ENCODE results near the gene ASCC2. TPM values are rescaled to one million over a fixed set of nuclear protein-coding genes. Genes with fewer than 3 reads are reported as not detected.

Gene ASCC2
- total and polyA plus RNA-seq, 2 of the 4 experiments (the other 2 are of a cell fraction) = 40.0 to 62.2 TPM

- H2AK9ac ChIP-seq (replicated peaks; ENCODE audit: low read depth, low read length, poor library complexity) = no peak overlapping the region
- no peak overlapping the region for H3K23ac ChIP-seq (ENCODE audit: low read depth, low read length)
- ATAC-seq (ENCODE audit: low read depth) (no peak), DNase-seq (no peak)
- H3K14ac ChIP-seq (replicated peaks; ENCODE audit: low read depth, low read length) = no peak overlapping the region
- H2AK5ac ChIP-seq (ENCODE audit: low read depth, low read length) = no peak overlapping the region
- peaks cover 47% of the 10 kb centered on the region for H3K36me3 ChIP-seq (ENCODE audit: control insufficient read depth, insufficient read depth, low read length)
- no peak overlapping the region for H3K27ac ChIP-seq (ENCODE audit: insufficient read depth, low read length)
- H3K4me3 ChIP-seq (ENCODE audit: insufficient read depth, low read depth, low read length) = no peak overlapping the region
- 93% methylated on average over 3 of the region's 6 CpGs; no CpG with 5 or more reads in 1 of the 2 experiments for WGBS, 2 experiments (ENCODE audit: extremely low coverage in 2 of 2, insufficient read length in 1 of 2)
- H4K20me1 ChIP-seq (ENCODE audit: insufficient read depth, low read length) = peaks cover 7% of the 10 kb centered on the region; the same call in 1 of the 2 replicates
- peaks cover 1% of the 10 kb centered on the region; the same call in 1 of the 2 replicates for H3K4me1 ChIP-seq (ENCODE audit: control insufficient read depth, insufficient read depth, low read length)
- H3K9ac ChIP-seq (ENCODE audit: low read depth, low read length) = no peak overlapping the region
- no peak overlapping the region for H2BK120ac ChIP-seq (ENCODE audit: low read depth, low read length)
- no peak overlapping the region for H2BK5ac ChIP-seq (ENCODE audit: low read depth, low read length, poor library complexity, severe bottlenecking)
- no peak overlapping the region for H2AFZ ChIP-seq (replicated peaks; ENCODE audit: low read length, poor library complexity)
- H3K9me3 ChIP-seq (ENCODE audit: control insufficient read depth, insufficient read depth, low read length) = no peaks in the 10 kb centered on the region
- no peak overlapping the region for H3K56ac ChIP-seq (ENCODE audit: extremely low read depth, insufficient read depth, low read length)
- no peak overlapping the region for H4K5ac ChIP-seq (ENCODE audit: low read depth, low read length)
- H3K79me1 ChIP-seq (ENCODE audit: low read depth in 1 of 2, low read length in 2 of 2) = no peaks in the 10 kb centered on the region
- H3K27me3 ChIP-seq (ENCODE audit: control insufficient read depth, insufficient read depth, low read length) = no peaks in the 10 kb centered on the region
- in situ Hi-C loops (cut with MboI; ENCODE audit: low sequenced_read_pairs) = no loop called here
- no peak for TF ChIP-seq RFX5 (IDR thresholded peaks at IDR 0.05; ENCODE audit: low read depth, low read length)
- TF ChIP-seq CEBPB (IDR thresholded peaks at IDR 0.05; ENCODE audit: low read depth, low read length) = no peak
- no peak for TF ChIP-seq CHD1 (IDR thresholded peaks at IDR 0.05; ENCODE audit: low read depth, low read length)
- TF ChIP-seq SMC3 (IDR thresholded peaks at IDR 0.05; ENCODE audit: low read depth, low read length) = no peak
- TF ChIP-seq RCOR1 (IDR thresholded peaks at IDR 0.05; ENCODE audit: insufficient replicate concordance, low read length) = no peak
- no peak for TF ChIP-seq RAD21 (IDR thresholded peaks at IDR 0.05; ENCODE audit: low read length)
- TF ChIP-seq MAFK (IDR thresholded peaks at IDR 0.05; ENCODE audit: low read depth, low read length) = no peak
- TF ChIP-seq FOS (IDR thresholded peaks at IDR 0.05; ENCODE audit: low read depth, low read length) = no peak
- TF ChIP-seq, protein P1, sequence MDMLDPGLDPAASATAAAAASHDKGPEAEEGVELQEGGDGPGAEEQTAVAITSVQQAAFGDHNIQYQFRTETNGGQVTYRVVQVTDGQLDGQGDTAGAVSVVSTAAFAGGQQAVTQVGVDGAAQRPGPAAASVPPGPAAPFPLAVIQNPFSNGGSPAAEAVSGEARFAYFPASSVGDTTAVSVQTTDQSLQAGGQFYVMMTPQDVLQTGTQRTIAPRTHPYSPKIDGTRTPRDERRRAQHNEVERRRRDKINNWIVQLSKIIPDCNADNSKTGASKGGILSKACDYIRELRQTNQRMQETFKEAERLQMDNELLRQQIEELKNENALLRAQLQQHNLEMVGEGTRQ (IDR thresholded peaks at IDR 0.05; ENCODE audit: low read depth, low read length) = no peak
- no peak for TF ChIP-seq POLR2A (IDR thresholded peaks at IDR 0.05; ENCODE audit: low read depth, low read length)
- TF ChIP-seq, protein P2, sequence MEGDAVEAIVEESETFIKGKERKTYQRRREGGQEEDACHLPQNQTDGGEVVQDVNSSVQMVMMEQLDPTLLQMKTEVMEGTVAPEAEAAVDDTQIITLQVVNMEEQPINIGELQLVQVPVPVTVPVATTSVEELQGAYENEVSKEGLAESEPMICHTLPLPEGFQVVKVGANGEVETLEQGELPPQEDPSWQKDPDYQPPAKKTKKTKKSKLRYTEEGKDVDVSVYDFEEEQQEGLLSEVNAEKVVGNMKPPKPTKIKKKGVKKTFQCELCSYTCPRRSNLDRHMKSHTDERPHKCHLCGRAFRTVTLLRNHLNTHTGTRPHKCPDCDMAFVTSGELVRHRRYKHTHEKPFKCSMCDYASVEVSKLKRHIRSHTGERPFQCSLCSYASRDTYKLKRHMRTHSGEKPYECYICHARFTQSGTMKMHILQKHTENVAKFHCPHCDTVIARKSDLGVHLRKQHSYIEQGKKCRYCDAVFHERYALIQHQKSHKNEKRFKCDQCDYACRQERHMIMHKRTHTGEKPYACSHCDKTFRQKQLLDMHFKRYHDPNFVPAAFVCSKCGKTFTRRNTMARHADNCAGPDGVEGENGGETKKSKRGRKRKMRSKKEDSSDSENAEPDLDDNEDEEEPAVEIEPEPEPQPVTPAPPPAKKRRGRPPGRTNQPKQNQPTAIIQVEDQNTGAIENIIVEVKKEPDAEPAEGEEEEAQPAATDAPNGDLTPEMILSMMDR (conservative IDR thresholded peaks at IDR 0.05; ENCODE audit: low read depth, low read length) = no peak
- no peak for TF ChIP-seq MAZ (IDR thresholded peaks at IDR 0.05; ENCODE audit: borderline replicate concordance, low read depth, low read length)
- H2BK20ac ChIP-seq (ENCODE audit: low read depth, low read length) = no peak overlapping the region
- no peak overlapping the region for H3K4me2 ChIP-seq (ENCODE audit: low read depth, low read length)
- no peak overlapping the region for H3K18ac ChIP-seq (ENCODE audit: low read depth, low read length)
- peaks cover 2% of the 10 kb centered on the region; the same call in 1 of the 2 replicates for H3K9me1 ChIP-seq (ENCODE audit: insufficient read depth, low read length)
- no peak overlapping the region for H2BK15ac ChIP-seq (ENCODE audit: low read depth, low read length)
- CTCF ChIA-PET = no interaction called here
- dilution Hi-C loops (cut with HindIII; ENCODE audit: low sequenced_read_pairs, unreplicated experiment) = no loop called here
- no peak overlapping the region for H3K4ac ChIP-seq (ENCODE audit: low read depth, low read length)
- POLR2A ChIA-PET (ENCODE audit: unreplicated experiment) = no interaction called here
- H4K91ac ChIP-seq (ENCODE audit: insufficient read depth, low read depth, low read length) = no peak overlapping the region
- no TSS peak for BruUV-seq (replicated peaks)
- H4K8ac ChIP-seq (ENCODE audit: low read depth in 2 of 2, low read length in 2 of 2) = no peak overlapping the region
- intact Hi-C loops (cut with micrococcal nuclease) = no loop called here
These were observed 21.5 kb downstream of the ASCC2 start for GRCh38 chr22:29816539-29816938.

All from IMR-90 (cell line).